ENCODE measurements around the gene MOGAT3.

The MOGAT3 gene

DNA sequence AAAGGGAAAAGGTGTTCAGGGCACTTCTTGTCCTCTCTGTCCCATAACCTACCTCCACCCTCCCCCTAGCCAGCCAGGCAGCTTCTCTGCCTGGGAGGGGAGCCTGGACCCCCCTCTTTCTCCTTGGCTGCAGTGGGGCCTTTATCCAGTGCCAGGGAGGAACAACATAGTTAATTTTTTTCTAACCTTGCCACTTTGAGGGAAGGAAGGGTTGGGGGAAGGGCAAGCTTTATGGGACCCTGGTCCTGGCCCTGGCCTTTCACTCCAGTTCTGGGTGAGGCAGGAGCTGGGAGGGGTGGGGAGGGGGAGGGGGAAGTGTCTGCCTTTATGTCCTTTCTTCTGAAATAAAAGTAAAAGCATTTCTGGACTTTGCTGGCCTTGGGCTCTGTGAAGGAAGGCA lies 39.9 kb downstream of the MOGAT3 start:
- no peak for DNase-seq (ENCODE audit: low read depth)

DNA sequence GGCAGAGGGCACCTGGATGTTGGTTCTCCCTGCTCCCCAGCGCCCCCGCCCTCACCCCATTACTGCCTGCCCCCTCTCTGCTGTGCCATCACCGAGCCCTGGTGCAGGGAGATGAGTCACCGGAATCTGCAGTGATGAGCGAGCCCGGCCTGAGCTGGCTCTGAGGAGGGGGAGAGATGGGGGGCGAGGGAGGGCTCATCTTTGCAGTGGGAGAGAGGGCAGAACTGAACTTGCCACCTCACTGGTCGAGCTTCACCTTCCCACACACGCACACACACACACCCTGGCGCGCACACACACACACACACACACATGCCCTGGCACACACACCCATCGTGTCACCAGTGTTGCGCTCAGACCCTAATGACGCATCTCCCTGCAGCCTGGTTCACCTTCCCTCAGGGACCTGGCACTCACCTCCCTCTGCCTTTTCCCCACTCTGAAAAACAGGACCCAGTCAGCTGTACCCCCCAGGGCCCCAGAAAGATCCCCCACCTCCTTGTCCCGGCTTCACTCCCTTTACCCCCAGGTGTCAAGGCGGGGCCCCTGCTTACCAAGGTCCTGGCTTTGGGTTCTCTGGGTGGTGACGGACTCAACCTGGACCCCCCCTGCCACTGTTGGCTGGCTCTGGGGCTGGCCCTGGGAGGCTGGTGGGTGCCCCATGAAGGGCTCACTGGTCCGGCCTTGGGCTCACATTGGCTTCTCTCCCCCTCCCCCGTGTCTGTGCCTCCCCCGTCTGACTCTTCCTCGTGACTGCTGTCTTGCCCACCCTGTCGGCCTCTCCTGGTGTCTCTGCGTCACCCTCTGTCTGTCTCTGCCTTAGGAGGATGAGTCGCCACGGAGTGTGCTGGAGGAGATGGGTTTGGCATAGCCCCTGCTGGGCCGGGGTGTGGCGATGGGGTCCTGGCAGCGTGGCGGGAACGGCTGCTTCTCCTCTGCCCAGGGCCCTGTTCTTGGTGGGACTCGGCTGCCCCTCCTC lies 40.9 kb downstream of the MOGAT3 start:
- DNase-seq (ENCODE audit: low read depth), result peak; percentile 58

DNA sequence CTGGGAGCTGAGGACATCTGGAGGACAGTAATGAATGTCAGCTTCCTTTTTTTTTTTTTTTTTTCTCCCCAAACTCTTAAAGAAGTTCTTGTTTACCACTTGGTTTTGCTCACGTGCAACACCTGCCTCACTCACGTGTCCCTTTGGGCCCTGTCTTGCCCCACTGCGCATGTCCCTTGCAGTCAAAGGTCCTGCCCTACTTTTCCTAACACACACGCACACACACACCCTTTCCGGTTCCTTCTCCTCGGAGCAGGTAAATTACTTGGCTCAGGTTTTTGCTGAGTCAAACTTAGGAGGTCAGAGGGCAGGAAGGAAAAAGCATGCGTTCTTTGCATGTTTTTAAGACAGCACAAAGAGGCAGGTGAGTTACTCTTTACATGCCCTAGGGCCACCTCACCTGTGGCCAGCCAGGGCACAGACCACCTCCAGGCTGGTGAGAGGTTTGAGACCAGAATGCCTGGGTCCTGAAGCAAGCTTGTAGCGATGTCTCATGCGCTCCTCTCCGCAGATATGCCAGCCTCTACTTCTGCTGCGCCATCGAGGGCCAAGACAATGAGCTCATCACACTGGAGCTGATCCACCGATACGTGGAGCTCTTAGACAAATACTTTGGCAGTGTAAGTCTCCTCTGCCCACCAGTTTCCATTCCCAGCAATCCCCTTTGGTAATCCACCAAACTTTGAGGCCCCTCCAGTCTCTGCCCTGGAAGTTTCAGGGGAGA lies 43.8 kb downstream of the MOGAT3 start:
- no peak for DNase-seq (ENCODE audit: low read depth)

DNA sequence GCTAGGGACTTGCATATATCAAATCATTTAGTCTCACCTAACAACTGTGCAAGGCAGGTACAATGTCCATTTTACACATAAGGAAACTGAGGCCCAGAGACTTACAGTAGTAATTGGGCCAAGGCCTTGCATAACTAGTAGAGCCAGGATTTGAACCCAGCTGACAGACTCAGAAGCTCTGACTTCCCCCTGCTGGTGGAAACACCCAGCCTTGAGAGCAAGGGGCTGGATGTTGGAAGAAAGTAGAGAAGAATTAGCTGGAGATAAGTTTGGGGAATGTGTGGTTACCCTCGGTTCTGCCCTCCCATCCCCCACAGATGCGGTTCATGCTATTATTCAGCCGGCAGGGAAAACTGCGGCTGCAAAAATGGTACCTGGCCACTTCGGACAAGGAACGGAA lies 44.6 kb downstream of the MOGAT3 start:
- DNase-seq (ENCODE audit: low read depth), result no peak

DNA sequence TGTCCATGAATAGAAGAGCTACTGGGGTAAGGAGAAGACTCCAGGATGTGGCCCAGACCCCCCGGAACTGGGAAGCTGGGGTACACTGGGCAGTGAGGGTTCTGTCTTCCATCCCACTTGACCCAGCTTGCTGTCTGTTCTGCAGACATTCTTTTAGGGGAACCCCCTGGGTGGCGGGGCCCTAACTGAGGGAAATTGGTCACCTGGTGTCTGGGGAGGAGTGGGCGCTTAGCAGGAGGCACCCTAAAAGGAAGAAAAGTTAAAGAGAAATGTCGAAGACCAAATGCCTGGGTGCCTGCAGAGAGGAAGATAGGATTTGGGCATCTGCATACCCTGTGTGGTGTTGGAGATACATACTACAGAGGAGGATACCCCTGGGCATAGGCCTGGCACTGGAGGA lies 45.5 kb downstream of the MOGAT3 start:
- no peak for DNase-seq (ENCODE audit: low read depth)

DNA sequence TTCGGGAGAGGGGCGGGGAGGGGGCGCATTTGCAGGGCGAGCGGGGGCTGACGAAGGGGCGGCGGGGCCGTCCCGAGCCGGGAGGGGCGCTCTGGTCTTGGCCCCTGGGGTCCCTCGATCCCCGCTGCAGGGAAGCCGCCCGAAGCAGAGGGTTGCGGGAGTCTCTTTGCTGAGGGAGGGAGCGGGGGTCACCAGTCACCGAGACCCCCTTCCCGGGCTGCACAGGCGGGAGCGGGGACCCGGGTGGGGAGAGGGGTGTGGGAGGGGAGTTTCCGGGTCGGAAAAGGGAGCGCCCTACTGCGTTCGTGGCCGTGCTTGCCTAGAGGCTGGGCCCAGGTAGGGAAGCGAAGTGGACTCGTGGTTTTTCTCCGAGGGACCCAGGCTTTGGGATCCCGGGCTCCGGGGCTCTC lies 46.1 kb downstream of the MOGAT3 start:
- DNase-seq (ENCODE audit: low read depth), result no peak

DNA sequence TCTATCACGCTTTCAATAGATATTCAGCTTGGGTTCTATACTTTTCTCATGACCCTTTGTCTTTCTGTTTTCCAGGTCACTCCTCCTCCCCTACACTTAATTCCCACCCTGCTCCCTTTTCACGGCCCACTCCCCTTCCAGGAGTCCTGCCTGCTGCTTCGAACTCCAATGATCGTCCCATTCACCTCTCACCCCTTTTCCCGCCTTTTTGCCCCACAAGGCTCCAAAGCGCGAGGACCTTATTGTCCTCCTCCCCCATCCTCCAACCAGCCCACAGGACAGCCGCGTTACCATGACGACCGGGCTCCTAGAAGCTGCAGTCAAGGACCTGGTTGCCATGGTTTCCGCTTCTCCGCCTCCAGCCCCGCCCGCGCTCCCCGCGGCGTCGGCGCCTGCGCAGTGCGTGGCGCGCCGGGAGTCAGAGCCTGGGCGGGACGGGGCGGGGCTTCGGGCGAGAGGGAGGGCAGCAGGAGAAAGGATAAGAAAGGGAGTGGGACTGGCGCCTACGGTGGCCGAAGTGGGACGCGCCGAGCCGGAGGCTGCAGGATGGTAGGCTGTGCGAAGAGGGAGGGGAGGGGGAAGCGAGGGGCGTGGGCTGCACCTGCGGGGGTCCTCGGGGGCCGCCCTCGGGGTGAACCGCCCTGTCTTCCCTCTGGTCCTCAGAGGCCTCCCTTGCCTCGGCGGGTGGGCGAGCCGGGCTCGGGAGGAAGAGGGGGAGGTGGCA lies 46.7 kb downstream of the MOGAT3 start, which contains the start of gene AP1S1:
Gene AP1S1, plus strand, starts transcription at position 508 of the 724 bp plus-strand sequence. Its CDS starts 39 bp downstream, at position 547.
- peak; percentile 93 for DNase-seq (ENCODE audit: low read depth)

DNA sequence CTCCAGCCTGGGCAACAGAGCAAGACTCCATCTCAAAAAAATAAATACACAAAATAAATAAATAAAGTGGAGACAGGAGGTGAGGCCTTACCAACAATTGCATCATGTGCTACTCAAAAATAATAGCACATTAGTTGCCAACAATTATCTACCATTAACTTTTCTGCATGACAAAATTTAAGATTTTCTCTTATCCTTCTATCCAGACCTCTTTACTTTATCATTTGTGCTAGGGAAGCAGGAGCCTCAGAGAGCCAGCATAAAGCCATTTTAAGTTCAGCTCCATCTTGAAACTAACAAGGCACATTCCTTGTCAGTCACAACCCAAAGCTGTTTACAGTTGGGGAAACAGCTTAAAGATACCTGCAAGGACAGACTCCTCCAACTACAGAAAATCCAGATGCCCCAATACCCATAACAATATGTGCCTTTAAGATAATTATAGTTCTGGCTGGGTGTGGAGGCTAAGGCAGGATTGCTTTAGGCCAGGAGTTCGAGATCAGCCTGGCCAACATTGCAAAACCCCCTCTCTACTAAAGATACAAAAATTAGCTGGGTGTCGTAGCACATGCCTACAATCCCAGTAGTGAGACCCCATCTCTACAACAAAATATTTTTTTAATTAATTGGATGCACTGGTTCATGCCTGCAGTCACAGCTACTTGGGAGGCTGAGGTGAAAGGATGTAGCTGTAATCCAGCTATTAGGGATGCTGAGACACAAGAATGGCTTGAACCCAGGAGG lies 48.8 kb downstream of the MOGAT3 start:
- no peak for DNase-seq (ENCODE audit: low read depth)

Data from amniotic epithelial cell (primary cell).